ENCODE data around the gene CFI.
"Not testable (repeated sequence)": the region's sequence is repeated elsewhere in the genome, so short reads cannot be mapped to it uniquely, and the experiment has no call there.

The CFI gene

DNA sequence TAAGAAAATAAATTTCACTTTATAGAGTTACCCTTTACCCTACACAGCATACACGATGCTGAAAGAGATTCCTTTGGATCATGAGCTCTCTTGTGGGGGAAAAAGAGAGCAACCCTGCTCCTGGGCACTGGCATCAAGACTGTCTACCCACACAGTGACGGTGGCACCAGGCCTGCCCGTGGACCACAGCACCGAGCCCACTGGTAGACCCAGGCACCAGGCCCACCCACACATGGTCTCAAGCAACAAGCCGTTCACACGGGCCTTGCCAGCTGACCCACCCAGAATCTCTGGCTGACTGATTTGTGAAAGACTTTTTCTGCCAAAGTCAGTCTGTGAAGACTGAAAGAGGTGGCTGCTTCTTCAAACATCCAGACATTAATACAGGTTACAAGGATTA lies 6.7 kb downstream of the CFI start:
- no peak for DNase-seq

DNA sequence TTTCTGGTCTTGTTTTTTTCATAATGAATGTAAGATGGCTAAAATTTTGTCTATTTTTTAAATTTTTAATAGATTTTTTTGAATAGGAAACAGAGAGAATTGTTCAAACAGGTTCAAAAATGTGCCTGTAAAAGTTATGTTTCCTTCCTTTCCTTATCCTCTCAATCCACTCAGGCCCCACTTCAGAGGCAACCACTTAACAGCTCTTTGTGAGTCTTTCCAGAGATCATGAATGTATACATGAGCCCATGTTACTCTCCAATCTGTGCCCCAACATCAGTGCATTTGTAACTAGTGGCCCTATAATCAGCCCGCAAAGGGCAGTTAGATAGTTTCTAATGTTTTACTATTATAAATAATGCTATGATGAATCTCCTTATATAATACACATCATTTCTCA lies 14.0 kb downstream of the CFI start:
- DNase-seq: no peak

DNA sequence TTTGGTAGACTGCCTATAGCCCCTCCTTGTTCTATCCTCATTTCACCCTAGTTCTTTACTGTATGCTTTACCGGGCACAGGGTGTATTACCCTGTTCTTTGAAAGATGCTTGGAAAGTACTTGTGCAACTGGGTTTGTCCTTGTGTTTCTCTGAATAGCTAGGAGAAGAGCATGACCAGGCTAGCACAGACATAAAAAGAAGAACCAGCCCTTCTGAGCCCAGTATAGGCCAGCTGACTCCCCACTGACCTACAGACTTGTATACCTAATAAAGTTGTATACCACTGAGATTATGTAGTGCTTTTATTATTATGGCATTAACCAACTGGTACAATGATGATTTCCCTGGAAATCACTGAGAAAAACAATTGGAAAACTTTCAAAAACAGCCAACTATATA lies 15.0 kb downstream of the CFI start:
- DNase-seq: no peak

DNA sequence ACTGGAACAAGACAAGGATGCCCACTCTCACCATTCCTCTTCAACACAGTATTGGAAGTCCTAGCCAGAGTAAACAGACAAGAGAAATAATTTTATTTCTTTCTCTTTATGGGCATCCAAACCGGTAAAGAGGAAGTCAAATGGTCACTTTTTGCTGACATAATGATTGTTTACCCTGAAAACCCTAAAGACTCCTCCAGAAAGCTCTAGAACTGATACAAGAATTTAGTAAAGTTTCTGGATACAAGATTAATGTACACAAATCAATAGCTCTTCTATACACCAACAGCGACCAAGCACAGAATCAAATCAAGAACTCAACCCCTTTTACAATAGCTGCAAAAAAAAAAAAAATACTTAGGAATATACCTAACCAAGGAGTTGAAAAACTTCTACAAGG lies 19.7 kb downstream of the CFI start:
- not testable (repeated sequence) for DNase-seq

DNA sequence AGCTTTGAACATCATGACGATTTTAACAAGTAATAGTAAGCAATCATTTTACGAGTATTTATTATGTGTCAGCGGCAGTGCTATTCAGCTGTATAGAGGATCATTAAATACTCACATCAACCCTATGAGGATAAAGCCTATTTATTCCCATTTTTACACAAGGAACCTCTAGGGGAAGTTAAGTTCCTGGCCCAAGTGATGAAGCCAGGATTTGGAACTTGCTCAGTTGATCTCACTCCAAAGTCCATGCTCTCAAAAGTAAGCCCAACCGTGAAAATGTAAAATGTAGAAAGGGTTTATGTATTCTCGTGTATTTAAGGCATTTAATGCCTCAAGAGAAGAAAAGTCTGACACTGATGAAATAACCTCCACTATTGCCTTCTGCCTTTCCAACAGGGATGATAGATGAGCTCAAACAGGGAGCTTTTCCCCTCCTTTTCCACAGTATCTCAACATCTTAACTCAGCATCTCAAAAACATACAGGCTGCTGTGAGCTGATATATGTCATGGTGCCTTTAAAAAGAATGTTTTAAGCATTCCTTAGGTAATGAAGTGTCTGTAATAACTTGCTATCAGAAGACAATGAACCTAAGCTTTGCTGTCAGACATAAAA lies 36.9 kb downstream of the CFI start:
- no peak for DNase-seq

DNA sequence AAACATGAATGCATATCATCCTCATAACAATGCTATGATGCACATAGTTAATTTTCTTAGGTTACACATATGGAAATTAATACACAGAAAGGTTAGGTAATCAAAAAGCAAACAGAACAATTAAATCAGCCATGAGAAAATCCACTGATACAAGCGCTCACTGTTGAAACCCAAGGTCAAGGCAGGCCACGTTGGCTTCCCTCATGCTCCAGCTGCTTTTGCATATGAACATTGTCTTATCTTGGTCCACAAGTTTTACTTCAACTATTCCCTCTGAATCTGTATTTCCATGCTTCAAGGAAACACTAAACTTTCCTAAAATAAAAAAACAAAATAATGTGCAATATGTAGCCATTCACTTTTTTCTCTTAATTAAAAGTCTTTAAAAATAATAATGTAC lies 37.4 kb downstream of the CFI start:
- DNase-seq: no peak

DNA sequence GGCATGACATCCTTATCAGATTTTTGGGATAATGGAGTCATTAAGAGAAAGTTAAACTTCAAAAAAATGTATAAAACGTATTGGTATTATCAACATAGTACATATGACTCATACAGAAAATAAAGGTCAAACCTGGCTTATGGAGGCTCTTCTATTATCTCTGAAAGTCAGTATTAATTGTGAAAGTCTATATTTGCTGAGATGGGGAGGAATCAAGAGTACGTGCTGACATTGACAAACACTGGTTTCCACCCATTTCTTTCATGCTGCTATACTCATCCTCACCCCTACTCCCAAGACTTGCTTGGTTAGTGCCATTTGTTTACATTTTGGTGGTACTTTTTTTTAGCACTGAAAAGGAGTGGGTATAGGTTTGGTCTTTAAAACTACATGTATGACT lies 41.1 kb downstream of the CFI start:
- no peak for DNase-seq

DNA sequence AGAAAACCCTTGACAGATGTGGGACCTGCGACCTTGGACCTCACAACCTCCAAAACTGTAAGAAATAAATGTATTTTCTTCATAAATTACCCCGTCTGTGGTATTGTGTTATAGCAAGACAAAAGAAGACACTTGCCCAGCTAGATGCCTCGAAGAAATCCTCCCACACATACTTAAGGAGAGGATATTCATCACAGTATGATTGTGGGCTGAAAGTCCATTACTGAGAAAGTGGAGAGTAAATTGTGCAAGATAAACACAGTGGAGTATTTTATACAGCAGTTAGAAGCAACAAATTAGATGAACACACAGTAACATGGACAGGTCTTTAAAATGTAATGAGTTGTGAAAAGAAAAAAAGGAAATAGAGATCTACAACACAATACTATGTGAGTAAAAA lies 46.1 kb downstream of the CFI start:
- no peak for DNase-seq

DNA sequence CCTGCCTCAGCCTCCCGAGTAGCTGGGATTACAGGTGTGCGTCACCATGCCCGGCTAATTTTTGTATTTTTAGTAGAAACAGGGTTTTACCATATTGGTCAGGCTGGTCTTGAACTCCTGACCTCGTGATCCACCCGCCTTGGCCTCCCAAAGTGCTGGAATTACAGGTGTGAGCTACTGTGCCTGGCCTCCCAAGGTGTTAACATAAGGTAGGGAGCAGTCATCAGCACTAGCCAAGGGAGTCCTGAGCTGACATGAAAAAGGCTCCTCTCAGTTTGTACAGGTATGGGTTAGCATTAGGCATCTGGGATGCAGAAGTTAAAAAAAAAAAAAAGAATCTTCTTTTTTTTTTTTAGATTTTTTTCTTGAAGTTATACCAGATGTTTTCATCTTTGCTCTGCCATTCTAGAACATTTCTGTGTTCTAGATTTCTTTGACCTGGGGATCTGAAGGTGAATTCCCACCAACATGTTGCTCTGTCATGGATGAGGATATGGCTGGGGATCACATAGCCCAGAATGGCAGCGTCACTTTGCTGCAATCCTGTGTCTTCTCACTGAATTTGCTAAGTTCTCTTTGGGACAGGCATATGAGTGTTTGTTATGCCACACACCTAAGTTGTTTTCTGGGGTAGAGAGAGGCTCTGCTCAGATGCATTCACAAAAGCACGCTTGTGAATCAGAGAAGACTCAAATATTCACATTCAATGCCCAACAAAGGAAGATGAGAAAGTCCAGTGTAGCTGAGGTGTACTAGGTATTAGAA lies 47.5 kb downstream of the CFI start:
- no peak for DNase-seq

DNA sequence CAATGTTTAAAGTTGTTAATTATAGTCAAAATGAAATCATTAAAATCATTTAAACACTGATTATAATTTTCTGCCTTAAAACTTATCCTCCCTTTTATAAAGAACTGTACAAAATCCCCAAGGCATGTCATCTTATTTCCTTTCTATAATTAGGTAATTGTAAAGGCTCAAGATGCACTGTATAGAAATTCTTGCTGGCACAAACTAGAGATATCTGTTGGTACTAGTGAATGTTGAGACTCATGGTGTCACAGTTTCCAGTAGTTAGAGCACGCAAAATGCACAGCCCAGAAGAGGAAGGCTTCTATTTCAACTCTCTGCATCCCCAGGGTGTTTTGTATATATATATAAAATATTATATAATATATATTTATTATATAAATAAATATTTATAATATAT lies 49.3 kb downstream of the CFI start:
- no peak for DNase-seq

DNA sequence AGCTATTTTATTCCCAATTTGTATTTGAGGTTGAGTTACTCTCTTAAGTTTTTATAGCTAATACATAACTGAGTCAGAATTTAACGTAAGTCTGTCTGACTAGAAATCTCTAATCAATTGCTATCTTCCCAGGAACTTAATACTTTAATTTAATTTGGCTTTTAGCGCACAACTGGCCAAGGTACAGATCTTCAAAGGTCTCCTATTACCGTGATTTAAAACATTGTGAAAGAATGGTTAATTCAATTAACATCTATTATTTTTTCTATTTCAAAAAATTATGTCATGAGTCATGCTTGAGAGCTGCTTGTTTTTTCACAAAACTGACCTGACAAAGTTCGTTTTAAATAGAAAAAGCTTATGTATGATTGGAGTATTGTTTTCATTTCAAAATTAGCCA lies 49.9 kb downstream of the CFI start:
- no peak for DNase-seq

DNA sequence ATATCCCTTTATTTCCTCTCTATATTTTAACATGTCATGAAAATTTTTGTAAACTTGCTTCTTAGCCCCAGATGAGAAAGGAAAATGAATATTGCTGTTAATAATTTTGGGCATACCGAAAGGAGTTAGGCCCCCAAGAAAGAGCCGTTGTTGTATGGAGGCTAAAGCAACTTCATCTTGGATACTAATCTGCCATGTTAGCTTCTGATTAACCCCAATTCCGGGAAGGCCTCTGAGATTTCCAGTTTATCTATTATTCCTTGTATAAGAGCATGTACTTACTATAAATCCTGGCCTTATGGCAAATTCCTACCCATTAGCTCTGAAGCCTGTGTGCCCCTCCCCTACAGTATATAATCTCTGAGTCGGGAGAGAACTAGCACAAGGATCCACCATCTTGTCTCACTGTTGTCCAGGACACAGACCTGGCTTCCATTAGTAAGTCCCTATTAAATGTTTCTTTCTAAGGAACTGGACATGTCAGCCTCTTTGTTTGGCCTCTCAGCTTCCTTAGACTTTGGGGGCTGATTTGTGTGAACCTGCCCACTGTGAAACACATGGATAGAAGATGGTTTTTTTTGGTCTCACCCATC lies 51.1 kb downstream of the CFI start:
- DNase-seq: no peak

DNA sequence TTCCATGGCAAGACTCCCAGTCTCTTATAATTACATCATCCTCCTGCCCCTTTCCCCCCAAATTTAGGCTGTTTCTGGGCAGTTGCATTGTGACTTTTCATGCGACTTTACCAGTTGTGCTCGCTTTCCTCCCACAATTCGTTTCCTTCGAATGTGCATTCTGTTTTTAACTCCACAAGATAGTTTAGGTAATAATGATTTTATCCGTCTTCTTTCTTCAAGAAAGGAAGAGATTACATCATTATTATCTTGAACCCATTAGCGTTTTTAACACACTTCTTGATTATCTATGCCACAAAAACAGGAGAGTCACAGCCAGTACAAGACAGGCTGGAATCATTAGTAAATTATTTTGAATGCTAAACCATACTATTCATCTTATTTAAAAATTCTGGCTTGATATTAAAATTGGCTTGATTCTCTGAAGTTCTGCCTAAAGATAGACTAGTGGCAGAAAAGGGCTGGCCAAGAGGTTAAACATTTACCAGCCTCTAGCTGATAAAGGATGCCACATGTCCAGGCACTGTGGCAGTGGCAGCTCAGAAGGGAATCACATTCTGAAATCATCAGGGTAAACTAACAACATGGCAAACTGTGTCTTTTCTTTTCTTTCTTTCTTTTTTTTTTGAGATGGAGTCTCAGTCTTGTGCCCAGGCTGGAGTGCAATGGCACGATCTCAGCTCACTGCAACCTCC lies 52.3 kb downstream of the CFI start:
- no peak for DNase-seq

DNA sequence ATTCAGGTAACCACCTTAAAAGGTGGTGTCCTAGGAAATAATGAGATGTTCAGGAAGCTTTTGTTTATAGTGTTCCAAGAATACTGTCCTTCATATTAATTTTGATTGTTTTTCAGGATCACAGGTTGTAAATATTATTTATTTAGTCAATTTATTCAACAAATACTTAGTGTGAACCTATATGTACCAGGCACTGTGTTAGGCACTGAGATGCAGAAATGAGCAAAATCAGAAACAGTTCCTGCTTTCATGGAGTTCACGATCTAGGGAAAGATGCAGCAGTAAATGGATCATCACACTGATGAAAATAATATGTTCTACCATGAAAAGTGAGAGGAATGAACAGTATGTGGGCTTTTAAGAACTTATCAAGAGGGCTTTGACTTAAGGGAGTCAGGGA lies 53.7 kb downstream of the CFI start:
- DNase-seq: no peak

DNA sequence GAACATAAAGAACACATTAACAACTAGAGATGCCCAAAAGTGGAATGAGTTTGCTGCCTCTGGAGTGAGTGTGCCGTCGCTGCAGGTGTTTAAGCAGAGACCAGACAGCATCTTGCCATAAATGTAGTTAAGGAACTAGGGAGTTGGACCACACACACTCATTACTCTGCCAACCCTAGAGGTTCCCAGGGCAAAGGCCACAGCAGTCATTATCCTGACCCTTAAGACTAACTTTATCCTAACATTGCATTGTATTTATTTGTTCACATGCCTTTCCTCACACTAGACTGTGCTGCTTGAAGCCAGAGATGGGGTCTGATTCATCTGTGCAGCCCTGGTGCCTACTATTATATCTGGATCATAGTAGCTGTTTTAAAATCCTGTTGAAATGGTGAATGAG lies 55.1 kb downstream of the CFI start:
- no peak for DNase-seq

DNA sequence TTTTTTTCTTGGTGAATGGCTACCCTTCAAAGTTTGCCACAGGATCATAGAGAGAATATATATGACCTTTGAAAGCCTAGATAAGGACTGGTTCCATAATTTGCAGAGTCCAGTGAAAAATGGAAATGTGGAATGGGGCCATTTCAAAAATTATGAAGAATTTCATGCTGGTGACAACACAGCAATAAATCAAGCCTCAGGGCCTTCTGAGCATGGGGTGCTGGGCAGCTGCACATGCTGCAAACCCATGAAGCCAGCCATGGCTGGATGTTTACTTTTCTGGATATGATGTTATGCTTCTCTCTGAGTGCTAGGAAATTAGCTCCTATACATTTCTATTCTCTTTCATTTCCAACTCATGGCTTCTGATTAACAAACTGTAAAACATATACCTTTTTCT lies 56.0 kb downstream of the CFI start:
- no peak for DNase-seq

DNA sequence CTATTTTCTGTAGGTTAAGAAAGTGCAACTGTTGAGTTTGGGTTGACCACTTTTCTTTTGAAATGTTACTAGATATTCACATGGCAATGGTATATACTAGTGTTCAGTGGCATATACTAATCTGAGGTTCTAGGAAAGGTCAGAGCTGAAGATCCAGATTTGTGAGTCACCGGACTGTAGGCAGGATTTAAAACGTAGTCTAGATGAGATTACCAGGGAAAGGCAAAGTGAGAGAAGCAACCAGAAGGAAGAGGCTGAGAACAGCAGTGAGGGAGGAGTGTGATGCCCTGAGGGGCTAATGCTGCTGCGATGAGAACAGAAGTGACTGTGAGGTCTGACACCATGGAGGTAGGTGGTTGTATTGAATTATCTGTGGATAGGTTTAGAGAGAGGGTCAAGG lies 62.3 kb downstream of the CFI start:
- no peak for DNase-seq

DNA sequence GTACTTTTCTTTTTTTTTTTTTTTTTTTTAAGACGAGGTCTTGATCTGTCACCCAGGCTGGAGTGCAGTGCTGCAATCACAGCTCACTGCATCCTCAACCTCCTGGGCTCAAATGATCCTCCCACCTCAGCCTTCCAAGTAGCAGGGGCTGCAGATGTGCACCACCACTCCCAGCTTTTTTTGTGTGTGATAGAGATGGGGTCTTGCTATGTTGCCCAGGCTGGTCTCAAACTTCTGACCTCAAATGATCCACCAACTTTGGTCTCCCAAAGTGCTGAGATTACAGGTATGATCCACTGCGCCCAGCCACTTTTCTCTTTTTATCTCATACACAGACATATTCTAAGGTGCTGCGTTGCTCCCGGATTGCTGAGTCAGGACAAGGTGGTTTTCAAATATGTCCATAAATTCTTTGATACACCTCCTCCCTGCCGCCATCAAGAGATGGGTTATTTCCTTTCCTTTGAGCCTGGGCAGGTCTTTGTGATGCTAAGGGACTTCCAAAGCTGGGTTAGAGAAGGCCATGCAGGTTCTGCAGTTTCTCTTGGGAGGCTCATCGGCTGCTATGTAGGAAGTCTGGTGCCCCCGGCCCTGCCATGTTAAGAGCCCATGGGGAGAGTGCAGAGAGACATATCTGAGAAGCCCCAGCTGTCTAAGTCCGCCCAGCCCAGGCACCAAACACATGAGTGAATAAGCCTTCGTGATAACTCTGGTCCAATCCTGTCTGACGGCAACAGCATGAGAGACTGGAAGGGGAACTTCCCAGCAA lies 63.5 kb downstream of the CFI start:
- DNase-seq: no peak

DNA sequence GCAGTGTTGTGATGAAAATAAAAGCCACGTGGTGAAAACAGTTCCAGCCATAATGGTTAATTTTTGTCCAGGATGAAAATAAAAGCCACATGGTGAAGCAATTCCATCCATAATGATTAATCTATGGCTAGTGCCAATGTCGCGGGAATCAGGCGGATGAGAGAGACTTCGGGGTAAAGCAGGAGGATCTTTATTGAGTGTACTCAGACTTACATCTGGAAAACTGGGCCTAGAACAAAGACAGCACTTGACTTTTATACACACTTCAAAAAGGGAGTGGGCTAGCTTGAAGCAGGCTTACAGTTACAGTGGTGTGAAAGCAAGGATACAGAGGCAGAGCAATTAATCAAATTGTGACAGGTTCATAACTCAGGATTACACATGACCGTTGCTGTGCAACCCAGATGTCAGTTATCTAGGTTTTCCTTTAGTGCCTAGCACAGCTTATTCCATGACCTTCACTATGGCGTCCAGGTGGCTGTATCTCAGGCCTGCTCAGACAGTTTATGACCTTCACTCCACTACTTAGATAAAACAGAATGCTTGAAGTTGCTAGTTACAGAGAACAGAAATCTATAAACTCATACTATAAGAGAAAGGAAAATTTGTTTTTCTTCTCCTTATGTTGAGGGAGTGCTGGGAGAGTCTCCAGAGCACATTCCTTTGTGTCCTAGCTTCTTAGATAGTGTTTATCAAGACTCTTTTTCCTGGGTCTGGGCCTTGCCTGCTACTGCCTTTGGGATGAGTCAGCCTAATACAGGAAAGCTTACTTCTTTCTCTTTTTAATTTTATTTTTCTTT lies 66.0 kb downstream of the CFI start:
- no peak for DNase-seq

DNA sequence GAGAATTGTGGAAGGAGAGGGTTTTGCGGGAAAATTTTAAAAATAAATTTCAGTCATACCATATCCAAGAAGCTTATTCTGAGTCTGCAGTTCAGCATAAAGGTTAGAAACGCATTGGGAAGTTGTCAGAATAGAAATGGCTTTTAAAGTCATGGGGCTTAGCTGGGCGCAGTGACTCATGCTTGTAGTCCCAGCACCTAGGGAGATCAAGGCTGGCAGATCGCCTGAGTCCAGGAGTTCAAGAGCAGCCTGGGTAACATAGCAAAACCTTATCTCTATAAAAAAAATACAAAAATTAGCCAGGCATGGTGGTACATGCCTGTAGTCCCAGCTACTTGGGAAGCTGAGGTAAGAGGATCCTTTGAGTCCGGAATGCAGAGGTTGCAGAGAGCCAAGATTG lies 68.1 kb downstream of the CFI start:
- DNase-seq: no peak

DNA sequence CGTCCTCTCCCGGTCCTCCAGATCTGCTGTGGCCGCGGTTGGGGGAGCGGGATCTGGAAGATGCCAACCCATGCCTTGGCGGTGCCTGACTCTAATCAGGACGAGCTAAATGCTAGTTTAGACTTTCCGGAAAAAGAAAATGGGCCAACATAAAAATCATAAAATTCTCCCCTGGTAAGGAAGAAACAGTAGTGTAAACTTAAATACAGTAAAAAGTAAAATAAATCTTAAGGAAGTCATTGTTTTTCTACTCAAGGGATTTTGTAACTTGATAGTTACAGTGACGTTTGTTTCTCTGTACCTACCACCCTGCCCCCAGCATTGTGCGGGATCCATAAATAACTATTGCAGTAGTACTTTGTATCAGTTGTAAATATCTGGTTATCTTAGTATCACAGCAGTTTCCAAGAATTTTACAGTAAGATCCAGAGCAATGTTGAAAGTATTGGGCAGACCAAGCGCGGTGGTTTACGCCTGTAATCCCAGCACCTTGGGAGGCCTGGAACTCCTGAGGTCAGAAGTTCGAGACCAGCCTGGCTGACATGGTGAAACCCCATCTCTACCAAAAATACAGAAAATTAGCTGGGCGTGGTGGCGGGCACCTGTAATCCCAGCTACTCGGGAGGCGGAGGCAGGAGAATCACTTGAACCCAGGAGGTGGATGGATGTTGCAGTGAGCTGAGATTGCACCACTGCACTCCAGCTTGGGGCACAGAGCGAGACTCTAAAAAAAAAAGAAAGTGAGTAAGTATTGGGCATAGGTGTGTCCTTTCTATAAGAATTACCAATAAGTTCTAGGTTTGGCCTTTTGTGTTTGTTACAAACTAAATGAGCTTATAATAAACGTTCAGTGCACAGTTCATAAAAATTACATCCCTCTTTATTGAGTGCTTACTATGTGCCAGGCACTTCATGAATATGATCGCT lies 70.9 kb downstream of the CFI start:
- DNase-seq: no peak

Measured in NCI-H446 (cell line).